ACC112 (cell line): ENCODE data around the gene FXYD7.

ENCODE experiments used
- H2AFZ ChIP-seq: fragments of 200-600 bp; sonication (generic); one replicate; pipeline ENCODE4 v1.6.0; 2017; ENCODE audit warnings: antibody characterized with exemption, low read length; ENCODE audit not compliant: unreplicated experiment
- H3K27ac ChIP-seq: fragments of 200-600 bp; sonication (generic); 2 replicates; pipeline ENCODE4 v1.5.1; 2014; ENCODE audit warnings: low read depth, mild to moderate bottlenecking, antibody characterized with exemption, low read length, moderate library complexity
- H3K27me3 ChIP-seq: fragments of 200-600 bp; sonication (generic); 2 replicates; pipeline ENCODE4 v1.6.1; 2014; ENCODE audit warnings: mild to moderate bottlenecking, antibody characterized with exemption, low read length, moderate library complexity, mixed read lengths; ENCODE audit not compliant: insufficient read depth
- H3K36me3 ChIP-seq: fragments of 200-600 bp; sonication (generic); 2 replicates; pipeline ENCODE4 v1.6.1; 2016; ENCODE audit warnings: mild to moderate bottlenecking, antibody characterized with exemption, low read length, moderate library complexity, mixed read lengths; ENCODE audit not compliant: insufficient read depth
- H3K4me1 ChIP-seq: fragments of 200-600 bp; sonication (generic); one replicate; pipeline ENCODE4 v1.6.1; 2016; ENCODE audit warnings: low read length, mixed read lengths; ENCODE audit not compliant: insufficient read depth, unreplicated experiment, control insufficient read depth
- H3K4me3 ChIP-seq: fragments of 200-600 bp; sonication (generic); 2 replicates; pipeline ENCODE4 v1.5.1; 2014; ENCODE audit warnings: mild to moderate bottlenecking, low read depth, low read length
- H3K79me2 ChIP-seq: fragments of 200-600 bp; sonication (generic); one replicate; pipeline ENCODE4 v1.6.0; 2016; ENCODE audit warnings: low read length; ENCODE audit not compliant: control insufficient read depth, unreplicated experiment, insufficient read depth

Gene FXYD7

DNA sequence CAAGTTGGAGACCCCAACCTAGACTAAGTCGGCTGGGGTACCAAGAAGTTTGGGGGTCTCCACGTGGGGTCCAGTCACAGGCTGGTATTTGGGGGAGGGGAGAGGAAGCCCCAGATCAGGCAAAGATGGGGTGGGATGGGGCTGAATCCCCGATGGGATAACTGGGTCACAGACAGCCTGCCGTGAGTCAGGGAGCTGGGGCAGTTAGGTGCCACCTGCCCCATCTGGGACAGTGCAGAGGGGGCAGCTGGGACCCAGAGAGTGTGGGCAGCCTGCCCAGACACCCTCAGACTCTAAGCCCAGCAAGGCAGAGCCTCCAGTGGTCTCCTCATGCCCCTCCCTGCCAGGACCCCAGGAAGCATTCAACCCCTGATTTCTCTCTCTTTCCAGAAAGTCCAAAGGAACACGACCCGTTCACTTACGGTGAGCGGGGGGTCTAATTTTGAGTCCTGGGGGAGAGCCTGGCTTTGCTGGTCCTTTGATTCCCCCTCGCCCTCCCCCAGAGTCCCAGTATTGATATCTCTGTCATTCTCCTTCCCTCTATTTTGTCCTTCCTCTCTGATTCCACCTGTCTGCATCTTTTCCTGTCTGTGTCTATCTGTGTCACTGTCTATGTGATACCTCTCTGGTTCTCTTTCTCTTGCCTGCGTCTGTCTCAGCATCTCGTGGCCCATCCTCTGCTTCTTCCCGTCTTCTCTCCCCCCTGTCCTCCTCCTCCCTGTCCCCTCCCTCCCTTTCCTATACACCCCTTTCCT, 2.7 kb upstream of the FXYD7 start:
- peaks cover 3% of the 10 kb centered on the region for H3K4me1 ChIP-seq
- no peaks in the 10 kb centered on the region for H3K27me3 ChIP-seq
- no peak overlapping the region for H3K4me3 ChIP-seq

DNA sequence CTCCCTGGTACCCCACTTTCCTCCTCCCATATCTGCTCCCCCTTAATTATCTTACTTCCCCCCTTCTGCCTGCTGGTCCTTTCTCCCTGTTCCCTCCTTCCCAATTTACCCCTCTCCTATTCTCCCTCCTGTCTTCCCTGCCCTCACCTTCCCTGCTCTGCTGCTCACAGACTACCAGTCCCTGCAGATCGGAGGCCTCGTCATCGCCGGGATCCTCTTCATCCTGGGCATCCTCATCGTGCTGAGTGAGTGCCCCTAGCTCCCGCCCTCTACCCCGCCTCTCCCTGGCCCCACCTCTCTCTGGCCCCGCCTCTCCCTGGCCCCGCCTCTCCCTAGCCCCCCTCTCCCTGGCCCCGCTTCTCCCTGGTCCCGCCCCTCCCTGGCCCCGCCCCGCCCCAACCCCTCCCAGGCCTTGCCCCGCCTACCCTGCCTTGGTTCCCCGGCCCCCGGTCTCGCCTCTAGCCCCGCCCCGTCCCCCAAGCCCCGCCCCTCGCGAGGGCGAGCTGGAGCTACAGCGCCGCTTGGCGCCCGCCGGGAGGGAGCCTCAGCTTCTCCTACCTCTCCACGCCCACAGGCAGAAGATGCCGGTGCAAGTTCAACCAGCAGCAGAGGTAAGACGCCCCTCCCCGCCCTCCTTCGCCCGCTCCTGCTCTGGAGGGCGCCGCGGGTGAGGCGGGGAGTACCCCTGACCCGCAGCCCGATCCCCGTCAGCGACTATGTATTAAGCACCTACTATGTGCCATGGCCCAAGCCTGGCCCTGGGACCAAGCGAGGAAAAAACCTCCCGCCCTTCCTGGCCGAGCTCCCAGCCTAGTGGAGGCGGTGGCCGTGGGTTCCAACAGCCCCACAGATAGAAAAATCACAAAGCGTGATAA, 1.9 kb upstream of the FXYD7 start:
- Histone ChIP-seq H3K36me3 (no peaks in the 10 kb centered on the region), H3K4me3 (no peak overlapping the region), H2AFZ (no peak overlapping the region), H3K27ac (no peak overlapping the region), H3K27me3 (no peaks in the 10 kb centered on the region), H3K79me2 (no peaks in the 10 kb centered on the region), H3K4me1 (peaks cover 3% of the 10 kb centered on the region)

More for the DNA sequence above, 2.7 kb upstream of the FXYD7 start:
- no peaks in the 10 kb centered on the region for H3K79me2 ChIP-seq
- no peak overlapping the region for H2AFZ ChIP-seq
- no peak overlapping the region for H3K27ac ChIP-seq
- H3K36me3 ChIP-seq = no peaks in the 10 kb centered on the region

DNA sequence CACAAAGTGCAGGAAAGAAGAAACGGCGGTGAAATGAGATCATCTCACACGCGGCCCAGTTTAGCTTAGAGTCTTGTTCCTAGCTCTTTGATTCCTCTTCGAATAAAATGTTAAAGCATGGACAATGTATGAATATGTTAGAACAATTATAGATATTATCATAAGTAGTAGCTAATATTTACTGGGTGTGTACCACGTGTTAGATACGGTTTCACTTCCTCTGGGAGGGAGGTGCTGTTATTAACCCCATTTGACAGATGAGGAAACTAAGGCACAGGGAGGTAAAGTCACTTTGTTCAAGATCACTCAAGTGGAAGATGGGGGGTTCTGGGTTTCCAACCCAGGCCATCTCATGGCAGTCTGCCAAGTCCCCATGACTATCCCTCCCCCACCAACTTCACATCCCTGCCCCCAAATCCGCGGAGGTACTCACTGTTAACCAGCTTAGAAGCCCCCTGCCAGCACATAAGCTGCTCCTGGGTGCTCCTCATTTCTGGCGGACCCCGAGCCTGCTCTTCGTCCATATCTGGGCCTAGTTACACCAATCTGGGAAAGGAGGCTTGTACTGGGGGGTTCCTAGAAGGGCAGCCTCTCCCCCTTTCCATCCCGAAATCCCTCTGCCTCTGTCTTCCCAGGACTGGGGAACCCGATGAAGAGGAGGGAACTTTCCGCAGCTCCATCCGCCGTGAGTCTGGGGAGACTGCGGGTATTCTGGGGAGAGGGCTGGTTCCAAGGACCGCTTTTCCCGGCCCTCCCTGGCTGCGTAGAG, 1.0 kb upstream of the FXYD7 start:
- H3K27me3 ChIP-seq = no peaks in the 10 kb centered on the region
- no peaks in the 10 kb centered on the region for H3K79me2 ChIP-seq
- H3K4me1 ChIP-seq = peaks cover 3% of the 10 kb centered on the region
- H3K4me3 ChIP-seq = no peak overlapping the region
- no peak overlapping the region for H3K27ac ChIP-seq
- H2AFZ ChIP-seq = no peak overlapping the region
- no peaks in the 10 kb centered on the region for H3K36me3 ChIP-seq

DNA sequence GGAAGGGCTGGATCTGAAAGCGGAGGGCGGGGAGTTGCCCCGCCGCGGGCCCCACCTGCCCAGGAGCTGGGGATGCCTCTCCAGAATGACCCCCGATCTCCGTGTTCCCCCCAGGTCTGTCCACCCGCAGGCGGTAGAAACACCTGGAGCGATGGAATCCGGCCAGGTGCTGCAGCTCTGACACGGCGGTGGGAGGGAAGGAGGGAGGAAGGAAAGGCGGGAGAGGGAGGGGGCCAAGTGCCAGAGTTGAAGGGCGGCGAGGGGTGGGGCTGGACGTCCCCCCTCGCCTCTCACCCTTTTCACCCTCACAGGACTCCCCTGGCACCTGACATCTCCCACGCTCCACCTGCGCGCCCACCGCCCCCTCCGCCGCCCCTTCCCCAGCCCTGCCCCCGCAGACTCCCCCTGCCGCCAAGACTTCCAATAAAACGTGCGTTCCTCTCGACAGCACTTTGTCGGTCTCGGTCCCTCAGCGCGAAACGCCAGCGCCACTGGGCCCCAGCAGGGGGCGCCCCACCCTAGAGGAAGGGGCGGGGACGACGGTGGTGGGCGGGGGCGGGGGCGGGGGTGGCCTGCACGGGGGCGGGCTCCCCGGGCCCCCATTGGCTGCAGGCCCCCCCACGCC, 337 bp upstream of the FXYD7 start:
- Histone ChIP-seq H3K27ac (no peak overlapping the region), H3K36me3 (no peaks in the 10 kb centered on the region), H3K4me1 (peaks cover 3% of the 10 kb centered on the region), H2AFZ (no peak overlapping the region), H3K79me2 (no peaks in the 10 kb centered on the region), H3K27me3 (no peaks in the 10 kb centered on the region), H3K4me3 (no peak overlapping the region)

DNA sequence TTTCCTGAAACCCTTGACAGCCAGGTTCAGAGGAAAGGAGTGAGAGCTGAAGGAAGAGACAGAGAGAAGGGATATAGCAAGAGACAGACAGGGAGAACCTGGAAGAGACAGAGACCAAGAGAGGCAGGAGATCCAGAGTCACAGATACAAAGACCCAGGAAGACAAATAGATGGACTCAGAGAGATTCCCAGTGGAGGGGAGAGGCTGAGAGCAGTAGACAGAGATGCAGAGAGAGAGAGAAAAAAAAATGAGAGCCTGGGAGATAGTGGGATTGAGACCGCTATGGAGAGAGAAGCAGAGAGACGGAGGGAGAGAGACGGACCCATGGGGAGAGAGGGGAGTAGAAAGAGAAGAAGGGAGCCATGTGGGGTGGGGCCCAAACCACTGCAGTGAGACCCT, 763 bp downstream of the FXYD7 start:
- Histone ChIP-seq H2AFZ (no peak overlapping the region), H3K27ac (no peak overlapping the region), H3K79me2 (no peaks in the 10 kb centered on the region), H3K27me3 (no peaks in the 10 kb centered on the region), H3K36me3 (no peaks in the 10 kb centered on the region), H3K4me3 (no peak overlapping the region), H3K4me1 (peaks cover 3% of the 10 kb centered on the region)

DNA sequence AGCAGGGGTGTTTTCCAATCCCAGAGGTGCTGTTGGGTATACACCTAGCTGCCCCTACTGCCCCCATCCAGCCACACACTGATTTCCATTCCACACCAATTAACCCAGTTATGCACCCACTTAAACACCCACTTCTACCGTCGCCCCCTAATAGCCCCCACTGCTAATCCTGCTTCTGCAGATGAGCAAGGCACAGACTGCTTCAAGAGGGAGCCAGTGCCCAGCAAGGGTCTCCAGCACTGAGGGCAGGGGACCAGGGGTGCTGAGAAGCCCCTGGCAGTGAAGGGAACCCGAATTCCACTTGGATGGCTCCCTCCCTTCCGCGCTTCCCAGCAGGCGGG, 1.2 kb downstream of the FXYD7 start:
- H3K4me1 ChIP-seq = peaks cover 3% of the 10 kb centered on the region

DNA sequence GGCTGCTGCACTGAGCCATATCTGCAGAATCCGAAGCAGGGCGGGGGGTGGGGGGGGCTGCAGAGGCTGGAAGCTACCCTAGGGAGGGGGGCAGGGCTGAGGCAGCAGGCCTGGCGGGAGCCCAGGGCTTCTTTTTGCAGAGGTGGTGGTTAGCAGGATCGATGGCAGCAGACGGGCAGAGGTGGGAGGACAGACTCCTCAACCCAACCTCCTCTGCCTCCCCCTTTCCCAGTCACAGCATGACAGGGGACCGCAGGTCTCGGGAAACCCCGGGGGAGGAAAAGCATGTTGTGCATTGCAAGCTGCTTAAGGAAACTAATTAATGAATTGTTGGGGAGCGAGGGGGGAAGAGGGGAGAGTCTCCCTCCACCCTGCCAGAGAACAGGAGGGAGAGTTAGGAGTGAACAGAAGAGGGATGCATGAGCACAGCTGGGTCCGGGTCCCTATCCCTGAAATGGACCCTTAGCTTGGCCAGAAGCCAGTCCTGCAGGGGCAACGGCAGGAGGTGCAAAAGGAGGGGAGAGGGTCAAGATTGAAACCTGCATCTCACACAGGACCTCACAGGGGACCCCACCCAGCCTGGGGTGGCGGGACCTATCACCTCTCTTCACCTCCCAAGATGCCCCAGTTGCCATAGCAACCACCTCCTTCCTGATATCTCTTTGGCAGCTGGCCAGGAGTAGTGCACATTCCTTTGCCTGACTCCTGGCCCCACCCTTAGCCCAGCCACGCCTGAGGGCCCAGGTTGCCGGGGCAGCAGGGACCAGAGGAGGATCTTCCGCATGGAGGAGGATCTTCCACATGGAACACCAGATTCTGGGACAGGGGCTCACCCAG, 1.8 kb downstream of the FXYD7 start:
- H2AFZ ChIP-seq = no peak overlapping the region
- H3K36me3 ChIP-seq = no peaks in the 10 kb centered on the region
- H3K4me3 ChIP-seq = no peak overlapping the region
- peaks cover 3% of the 10 kb centered on the region for H3K4me1 ChIP-seq
- no peaks in the 10 kb centered on the region for H3K79me2 ChIP-seq
- no peaks in the 10 kb centered on the region for H3K27me3 ChIP-seq
- H3K27ac ChIP-seq = no peak overlapping the region

More for the DNA sequence above, 1.2 kb downstream of the FXYD7 start:
- no peaks in the 10 kb centered on the region for H3K27me3 ChIP-seq
- no peaks in the 10 kb centered on the region for H3K79me2 ChIP-seq
- no peak overlapping the region for H3K4me3 ChIP-seq
- H3K27ac ChIP-seq = no peak overlapping the region
- H2AFZ ChIP-seq = no peak overlapping the region
- H3K36me3 ChIP-seq = no peaks in the 10 kb centered on the region

DNA sequence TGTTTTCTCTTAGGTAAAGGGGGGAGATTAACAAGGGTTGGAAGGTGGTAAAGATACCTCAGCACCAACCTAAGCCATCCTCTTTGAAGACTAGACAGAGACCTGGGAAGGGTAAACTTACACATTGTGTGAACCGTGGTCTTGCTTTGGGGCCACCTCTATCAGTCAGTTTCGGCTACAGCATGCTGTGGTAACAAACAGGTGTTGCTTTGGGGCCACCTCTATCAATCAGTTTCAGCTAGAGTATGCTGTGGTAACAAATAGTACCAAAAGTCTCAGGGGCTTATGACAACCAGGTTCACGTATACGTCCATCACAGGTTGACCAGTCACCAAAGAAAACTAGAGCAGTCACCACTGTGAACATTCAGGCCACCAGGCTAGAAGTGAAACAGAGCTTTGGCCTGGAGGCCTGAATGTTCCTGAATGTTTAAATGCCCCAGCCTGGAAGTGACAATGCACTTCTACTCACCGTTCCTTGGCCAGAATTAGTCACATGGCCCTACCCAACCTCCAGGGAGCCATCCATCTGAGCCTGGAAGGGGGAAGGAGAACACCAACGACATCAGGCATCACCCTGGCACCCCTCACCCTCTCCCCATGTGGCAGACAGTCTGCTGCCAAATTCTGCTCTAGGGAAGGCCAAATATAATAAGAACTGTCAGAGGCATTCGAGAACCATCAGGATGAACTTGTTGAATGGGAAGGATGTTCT, 3.8 kb downstream of the FXYD7 start:
- no peaks in the 10 kb centered on the region for H3K36me3 ChIP-seq
- no peaks in the 10 kb centered on the region for H3K27me3 ChIP-seq
- no peaks in the 10 kb centered on the region for H3K79me2 ChIP-seq
- H3K4me3 ChIP-seq = no peak overlapping the region
- no peak overlapping the region for H3K27ac ChIP-seq
- no peak overlapping the region for H2AFZ ChIP-seq
- H3K4me1 ChIP-seq = no peaks in the 10 kb centered on the region

DNA sequence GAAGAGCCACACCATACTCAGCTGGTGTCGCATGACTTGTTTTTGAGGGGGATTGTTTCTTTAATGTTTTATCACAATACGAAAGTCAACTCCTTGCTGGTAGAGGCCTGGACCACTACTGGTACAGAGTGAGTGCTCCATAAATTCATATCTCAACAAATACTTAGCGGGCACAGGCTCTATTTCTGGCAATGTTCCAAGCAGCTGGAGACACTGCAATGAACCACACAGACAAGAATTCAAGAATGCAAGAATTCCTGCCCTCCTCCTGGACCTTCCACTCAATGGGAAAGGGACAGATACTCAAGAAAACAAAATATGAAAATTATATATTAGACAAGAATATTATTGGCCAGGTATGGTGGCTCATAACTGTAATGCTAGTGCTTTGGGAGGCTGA, 6.4 kb downstream of the FXYD7 start:
- H3K4me1 ChIP-seq = no peaks in the 10 kb centered on the region
- H3K4me3 ChIP-seq = no peak overlapping the region
- no peaks in the 10 kb centered on the region for H3K27me3 ChIP-seq
- no peak overlapping the region for H3K27ac ChIP-seq
- no peaks in the 10 kb centered on the region for H3K79me2 ChIP-seq
- no peaks in the 10 kb centered on the region for H3K36me3 ChIP-seq
- no peak overlapping the region for H2AFZ ChIP-seq
